ENCODE data around the gene ADAMTS6. TPM values are rescaled to one million over a fixed set of nuclear protein-coding genes. Genes with fewer than 3 reads are reported as not detected.

The ADAMTS6 gene
- total RNA-seq, 2 experiments from 2014 or later, result 2.0 to 2.6 TPM

DNA sequence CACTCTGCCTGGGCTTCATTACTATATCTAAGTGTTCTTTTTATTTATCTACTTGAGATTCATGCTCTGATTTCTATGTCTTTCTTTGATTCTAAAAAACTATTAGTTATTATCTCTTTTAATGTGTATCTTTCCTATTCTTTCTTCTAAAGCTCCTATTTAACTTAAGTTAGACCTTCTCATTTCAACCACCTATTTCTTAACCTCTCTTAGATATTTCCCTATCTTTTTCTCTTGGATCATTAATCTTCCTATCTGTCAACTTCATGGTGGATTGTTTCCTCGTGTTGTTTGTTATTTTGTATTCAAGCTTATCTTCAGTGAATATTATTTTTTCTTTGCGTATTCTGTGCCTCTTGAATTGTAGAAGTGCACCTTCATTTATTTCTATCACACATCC is 202.1 kb downstream of the ADAMTS6 start:
- POLR2A ChIA-PET, result no interaction called here
- no peak overlapping the region for H3K4me3 ChIP-seq (ENCODE audit: low read length)
- Mint-ChIP-seq H3K27ac (no peak overlapping the region), H3K36me3 (ENCODE audit: low read depth) (no peaks in the 10 kb centered on the region), H3K9me3 (no peaks in the 10 kb centered on the region), H3K4me3 (no peak overlapping the region), H3K27me3 (no peaks in the 10 kb centered on the region), H3K4me1 (ENCODE audit: low read depth) (no peaks in the 10 kb centered on the region)
- H3K4me1 ChIP-seq (ENCODE audit: insufficient read depth, low read length), result no peaks in the 10 kb centered on the region
- H3K27me3 ChIP-seq (ENCODE audit: control insufficient read depth in 1 of 2, insufficient read depth in 2 of 2, low read length in 2 of 2), result no peaks in the 10 kb centered on the region
- no peaks in the 10 kb centered on the region for H3K9me3 ChIP-seq (ENCODE audit: control insufficient read depth in 1 of 2, insufficient read depth in 1 of 2, low read length in 2 of 2)
- H3K27ac ChIP-seq (ENCODE audit: low read depth in 1 of 2, low read length in 2 of 2), result no peak overlapping the region
- intact Hi-C loops (cut with DNase I, micrococcal nuclease), result no loop called here
- no peaks in the 10 kb centered on the region for H3K36me3 ChIP-seq (ENCODE audit: insufficient read depth, low read length)
- ATAC-seq (ENCODE audit: poor library complexity) (no peak), DNase-seq (no peak)
- CTCF ChIA-PET, result no interaction called here
- TF ChIP-seq, protein P1, sequence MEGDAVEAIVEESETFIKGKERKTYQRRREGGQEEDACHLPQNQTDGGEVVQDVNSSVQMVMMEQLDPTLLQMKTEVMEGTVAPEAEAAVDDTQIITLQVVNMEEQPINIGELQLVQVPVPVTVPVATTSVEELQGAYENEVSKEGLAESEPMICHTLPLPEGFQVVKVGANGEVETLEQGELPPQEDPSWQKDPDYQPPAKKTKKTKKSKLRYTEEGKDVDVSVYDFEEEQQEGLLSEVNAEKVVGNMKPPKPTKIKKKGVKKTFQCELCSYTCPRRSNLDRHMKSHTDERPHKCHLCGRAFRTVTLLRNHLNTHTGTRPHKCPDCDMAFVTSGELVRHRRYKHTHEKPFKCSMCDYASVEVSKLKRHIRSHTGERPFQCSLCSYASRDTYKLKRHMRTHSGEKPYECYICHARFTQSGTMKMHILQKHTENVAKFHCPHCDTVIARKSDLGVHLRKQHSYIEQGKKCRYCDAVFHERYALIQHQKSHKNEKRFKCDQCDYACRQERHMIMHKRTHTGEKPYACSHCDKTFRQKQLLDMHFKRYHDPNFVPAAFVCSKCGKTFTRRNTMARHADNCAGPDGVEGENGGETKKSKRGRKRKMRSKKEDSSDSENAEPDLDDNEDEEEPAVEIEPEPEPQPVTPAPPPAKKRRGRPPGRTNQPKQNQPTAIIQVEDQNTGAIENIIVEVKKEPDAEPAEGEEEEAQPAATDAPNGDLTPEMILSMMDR (IDR thresholded peaks at IDR 0.05), result no peak

DNA sequence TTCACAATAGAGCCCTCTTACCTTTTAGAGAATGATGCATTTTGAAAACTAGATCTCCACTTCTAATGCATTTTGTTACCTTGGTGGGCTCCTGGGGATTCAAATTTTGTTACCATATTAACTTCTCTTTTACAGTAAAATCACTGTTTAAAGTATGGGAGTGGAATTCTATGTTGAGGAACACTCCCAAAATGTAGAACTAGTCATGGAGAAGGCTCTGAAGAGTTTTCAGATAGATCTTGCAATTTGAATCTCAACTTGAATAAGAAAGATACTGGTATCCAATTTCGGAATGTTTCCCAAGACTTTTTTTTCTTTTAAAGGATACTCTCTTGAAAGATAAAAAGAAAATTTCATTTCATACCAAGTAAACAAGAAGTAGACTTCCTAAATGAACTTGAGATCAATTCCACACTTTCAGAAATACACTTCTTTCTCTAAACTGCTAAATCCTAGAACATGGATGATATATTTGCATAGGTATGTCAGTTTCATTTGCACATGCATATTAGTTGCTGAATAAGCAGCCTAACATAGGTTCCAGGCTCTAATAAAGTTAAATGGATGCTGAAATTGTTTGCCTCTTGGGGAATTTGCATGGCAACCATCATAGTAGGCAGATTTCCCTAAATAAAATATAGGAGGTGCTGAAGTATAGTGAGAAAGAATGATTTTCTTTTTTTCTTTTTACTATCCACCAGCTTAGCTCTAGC is 205.4 kb downstream of the ADAMTS6 start:
- Mint-ChIP-seq H3K4me1 (ENCODE audit: low read depth) (no peaks in the 10 kb centered on the region), H3K9me3 (no peaks in the 10 kb centered on the region), H3K27ac (no peak overlapping the region), H3K27me3 (no peaks in the 10 kb centered on the region), H3K4me3 (no peak overlapping the region), H3K36me3 (ENCODE audit: low read depth) (no peaks in the 10 kb centered on the region)
- ChIA-PET POLR2A (no interaction called here), CTCF (no interaction called here)
- Histone ChIP-seq H3K4me1 (ENCODE audit: insufficient read depth, low read length) (no peaks in the 10 kb centered on the region), H3K36me3 (ENCODE audit: insufficient read depth, low read length) (no peaks in the 10 kb centered on the region), H3K9me3 (ENCODE audit: control insufficient read depth in 1 of 2, insufficient read depth in 1 of 2, low read length in 2 of 2) (no peaks in the 10 kb centered on the region), H3K27ac (ENCODE audit: low read depth in 1 of 2, low read length in 2 of 2) (no peak overlapping the region), H3K4me3 (ENCODE audit: low read length) (no peak overlapping the region), H3K27me3 (ENCODE audit: control insufficient read depth in 1 of 2, insufficient read depth in 2 of 2, low read length in 2 of 2) (no peaks in the 10 kb centered on the region)
- no peak for DNase-seq
- intact Hi-C loops (cut with DNase I, micrococcal nuclease), result no loop called here
- ATAC-seq (ENCODE audit: poor library complexity), result no peak
- TF ChIP-seq, protein P1 (IDR thresholded peaks at IDR 0.05), result no peak

DNA sequence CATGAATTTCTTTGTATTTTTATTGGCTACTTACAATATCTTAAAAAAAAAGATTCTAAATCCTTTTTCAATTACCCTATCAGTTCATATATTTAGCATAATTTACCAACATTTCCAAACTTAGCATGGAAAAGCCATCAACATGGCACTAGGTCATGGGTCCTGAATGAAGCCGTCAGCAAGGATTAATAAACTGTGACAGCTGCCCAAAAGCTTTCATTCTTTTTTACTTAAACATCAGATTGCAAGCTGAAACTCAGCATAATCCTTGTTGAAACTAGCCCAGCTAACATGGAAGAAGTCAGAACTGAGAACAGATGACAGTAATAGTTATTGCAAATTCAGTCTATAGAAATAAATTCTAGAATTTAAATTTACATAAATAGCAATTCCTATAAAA is 209.8 kb downstream of the ADAMTS6 start:
- H3K36me3 Mint-ChIP-seq (ENCODE audit: low read depth), result no peaks in the 10 kb centered on the region
- intact Hi-C loops (cut with DNase I, micrococcal nuclease), result no loop called here
- Histone ChIP-seq H3K27ac (ENCODE audit: low read depth in 1 of 2, low read length in 2 of 2) (no peak overlapping the region), H3K9me3 (ENCODE audit: control insufficient read depth in 1 of 2, insufficient read depth in 1 of 2, low read length in 2 of 2) (no peaks in the 10 kb centered on the region), H3K4me1 (ENCODE audit: insufficient read depth, low read length) (no peaks in the 10 kb centered on the region), H3K27me3 (ENCODE audit: control insufficient read depth in 1 of 2, insufficient read depth in 2 of 2, low read length in 2 of 2) (no peaks in the 10 kb centered on the region), H3K4me3 (ENCODE audit: low read length) (no peak overlapping the region), H3K36me3 (ENCODE audit: insufficient read depth, low read length) (no peaks in the 10 kb centered on the region)
- DNase-seq (no peak), ATAC-seq (ENCODE audit: poor library complexity) (no peak)
- H3K4me1 Mint-ChIP-seq (ENCODE audit: low read depth), result no peaks in the 10 kb centered on the region
- no peaks in the 10 kb centered on the region for H3K27me3 Mint-ChIP-seq
- ChIA-PET CTCF (no interaction called here), POLR2A (no interaction called here)
- no peak overlapping the region for H3K4me3 Mint-ChIP-seq
- H3K9me3 Mint-ChIP-seq, result no peaks in the 10 kb centered on the region
- H3K27ac Mint-ChIP-seq, result no peak overlapping the region
- TF ChIP-seq, protein P1 (IDR thresholded peaks at IDR 0.05), result no peak

All from CD4-positive, alpha-beta T cell (primary cell).